ENCODE data around the gene BCL7B.
A peak's percentile ranks its signal among the peaks of the same experiment; 100 is the strongest.
"Not testable (repeated sequence)": the region's sequence is repeated elsewhere in the genome, so short reads cannot be mapped to it uniquely, and the experiment has no call there.

BCL7B gene

GRCh38 chr7:73586911-73587310, 29.4 kb upstream of the BCL7B start:
- Histone ChIP-seq H3K4me3 (ENCODE audit: low read depth, low read length) (no peak overlapping the region), H3K36me3 (ENCODE audit: control insufficient read depth, insufficient read depth, low read length) (no peaks in the 10 kb centered on the region), H3K9ac (ENCODE audit: low read depth, low read length) (no peak overlapping the region), H3K9me3 (ENCODE audit: control insufficient read depth, insufficient read depth, low read length) (no peaks in the 10 kb centered on the region), H3K27me3 (ENCODE audit: control insufficient read depth, insufficient read depth, low read length) (peaks cover 39% of the 10 kb centered on the region), H3K4me1 (ENCODE audit: control insufficient read depth, insufficient read depth, low read length) (no peaks in the 10 kb centered on the region)

GRCh38 chr7:73585196-73585595, 27.7 kb upstream of the BCL7B start:
- H3K4me1 ChIP-seq (ENCODE audit: control insufficient read depth, insufficient read depth, low read length): no peaks in the 10 kb centered on the region
- no peaks in the 10 kb centered on the region for H3K9me3 ChIP-seq (ENCODE audit: control insufficient read depth, insufficient read depth, low read length)
- no peaks in the 10 kb centered on the region for H3K36me3 ChIP-seq (ENCODE audit: control insufficient read depth, insufficient read depth, low read length)
- H3K4me3 ChIP-seq (ENCODE audit: low read depth, low read length): no peak overlapping the region
- H3K27me3 ChIP-seq (ENCODE audit: control insufficient read depth, insufficient read depth, low read length): peaks cover 46% of the 10 kb centered on the region
- H3K9ac ChIP-seq (ENCODE audit: low read depth, low read length): no peak overlapping the region

GRCh38 chr7:73582664-73583202, 25.2 kb upstream of the BCL7B start:
- peaks cover 51% of the 10 kb centered on the region for H3K27me3 ChIP-seq (ENCODE audit: control insufficient read depth, insufficient read depth, low read length)
- no peaks in the 10 kb centered on the region for H3K36me3 ChIP-seq (ENCODE audit: control insufficient read depth, insufficient read depth, low read length)
- no peak overlapping the region for H3K9ac ChIP-seq (ENCODE audit: low read depth, low read length)
- H3K4me1 ChIP-seq (ENCODE audit: control insufficient read depth, insufficient read depth, low read length): no peaks in the 10 kb centered on the region
- H3K9me3 ChIP-seq (ENCODE audit: control insufficient read depth, insufficient read depth, low read length): no peaks in the 10 kb centered on the region
- H3K4me3 ChIP-seq (ENCODE audit: low read depth, low read length): no peak overlapping the region

GRCh38 chr7:73581006-73581405, 23.5 kb upstream of the BCL7B start:
- not testable (repeated sequence) for H3K4me1 ChIP-seq (ENCODE audit: control insufficient read depth, insufficient read depth, low read length); H3K36me3 ChIP-seq (ENCODE audit: control insufficient read depth, insufficient read depth, low read length); H3K9me3 ChIP-seq (ENCODE audit: control insufficient read depth, insufficient read depth, low read length); H3K4me3 ChIP-seq (ENCODE audit: low read depth, low read length); H3K9ac ChIP-seq (ENCODE audit: low read depth, low read length)
- peaks cover 52% of the 10 kb centered on the region for H3K27me3 ChIP-seq (ENCODE audit: control insufficient read depth, insufficient read depth, low read length)

GRCh38 chr7:73578342-73579128, 21.0 kb upstream of the BCL7B start, which contains the start of gene TBL2:
TBL2 (minus strand) TSS chr7:73578579; CDS start chr7:73578549, 30 bp downstream.
- H3K9me3 ChIP-seq (ENCODE audit: control insufficient read depth, insufficient read depth, low read length): no peaks in the 10 kb centered on the region
- peaks cover 36% of the 10 kb centered on the region for H3K27me3 ChIP-seq (ENCODE audit: control insufficient read depth, insufficient read depth, low read length)
- no peaks in the 10 kb centered on the region for H3K4me1 ChIP-seq (ENCODE audit: control insufficient read depth, insufficient read depth, low read length)
- H3K9ac ChIP-seq (ENCODE audit: low read depth, low read length): peak within 1 kb of the TSS; percentile 88
- H3K4me3 ChIP-seq (ENCODE audit: low read depth, low read length): peak within 1 kb of the TSS; percentile 79
- H3K36me3 ChIP-seq (ENCODE audit: control insufficient read depth, insufficient read depth, low read length): peaks cover 12% of the 10 kb centered on the region

- Histone ChIP-seq H3K4me3 (ENCODE audit: low read depth, low read length) (peak overlapping the region; percentile 79), H3K4me1 (ENCODE audit: control insufficient read depth, insufficient read depth, low read length) (no peaks in the 10 kb centered on the region), H3K9me3 (ENCODE audit: control insufficient read depth, insufficient read depth, low read length) (no peaks in the 10 kb centered on the region), H3K36me3 (ENCODE audit: control insufficient read depth, insufficient read depth, low read length) (peaks cover 16% of the 10 kb centered on the region), H3K27me3 (ENCODE audit: control insufficient read depth, insufficient read depth, low read length) (peaks cover 29% of the 10 kb centered on the region), H3K9ac (ENCODE audit: low read depth, low read length) (peak overlapping the region; percentile 88)
Measured at GRCh38 chr7:73577627-73578341, 20.3 kb upstream of the BCL7B start.

GRCh38 chr7:73573791-73574190, 16.3 kb upstream of the BCL7B start:
- no peaks in the 10 kb centered on the region for H3K4me1 ChIP-seq (ENCODE audit: control insufficient read depth, insufficient read depth, low read length)
- H3K9me3 ChIP-seq (ENCODE audit: control insufficient read depth, insufficient read depth, low read length): no peaks in the 10 kb centered on the region
- H3K27me3 ChIP-seq (ENCODE audit: control insufficient read depth, insufficient read depth, low read length): peaks cover 7% of the 10 kb centered on the region
- no peak overlapping the region for H3K9ac ChIP-seq (ENCODE audit: low read depth, low read length)
- peaks cover 32% of the 10 kb centered on the region for H3K36me3 ChIP-seq (ENCODE audit: control insufficient read depth, insufficient read depth, low read length)
- no peak overlapping the region for H3K4me3 ChIP-seq (ENCODE audit: low read depth, low read length)

GRCh38 chr7:73573276-73573675, 15.8 kb upstream of the BCL7B start:
- H3K9me3 ChIP-seq (ENCODE audit: control insufficient read depth, insufficient read depth, low read length): no peaks in the 10 kb centered on the region
- peaks cover 32% of the 10 kb centered on the region for H3K36me3 ChIP-seq (ENCODE audit: control insufficient read depth, insufficient read depth, low read length)
- no peak overlapping the region for H3K9ac ChIP-seq (ENCODE audit: low read depth, low read length)
- H3K27me3 ChIP-seq (ENCODE audit: control insufficient read depth, insufficient read depth, low read length): peaks cover 7% of the 10 kb centered on the region
- H3K4me3 ChIP-seq (ENCODE audit: low read depth, low read length): no peak overlapping the region
- no peaks in the 10 kb centered on the region for H3K4me1 ChIP-seq (ENCODE audit: control insufficient read depth, insufficient read depth, low read length)

GRCh38 chr7:73572767-73573186, 15.3 kb upstream of the BCL7B start:
- Histone ChIP-seq H3K27me3 (ENCODE audit: control insufficient read depth, insufficient read depth, low read length) (peaks cover 5% of the 10 kb centered on the region), H3K9me3 (ENCODE audit: control insufficient read depth, insufficient read depth, low read length) (no peaks in the 10 kb centered on the region), H3K36me3 (ENCODE audit: control insufficient read depth, insufficient read depth, low read length) (peaks cover 32% of the 10 kb centered on the region), H3K9ac (ENCODE audit: low read depth, low read length) (no peak overlapping the region), H3K4me1 (ENCODE audit: control insufficient read depth, insufficient read depth, low read length) (no peaks in the 10 kb centered on the region), H3K4me3 (ENCODE audit: low read depth, low read length) (no peak overlapping the region)

GRCh38 chr7:73570977-73571376, 13.5 kb upstream of the BCL7B start:
- H3K36me3 ChIP-seq (ENCODE audit: control insufficient read depth, insufficient read depth, low read length): peaks cover 32% of the 10 kb centered on the region
- H3K9ac ChIP-seq (ENCODE audit: low read depth, low read length): no peak overlapping the region

GRCh38 chr7:73570521-73570920, 13.0 kb upstream of the BCL7B start:
- no peak overlapping the region for H3K4me3 ChIP-seq (ENCODE audit: low read depth, low read length)
- H3K27me3 ChIP-seq (ENCODE audit: control insufficient read depth, insufficient read depth, low read length): peaks cover 4% of the 10 kb centered on the region
- H3K9me3 ChIP-seq (ENCODE audit: control insufficient read depth, insufficient read depth, low read length): no peaks in the 10 kb centered on the region
- peaks cover 32% of the 10 kb centered on the region for H3K36me3 ChIP-seq (ENCODE audit: control insufficient read depth, insufficient read depth, low read length)
- H3K9ac ChIP-seq (ENCODE audit: low read depth, low read length): no peak overlapping the region
- H3K4me1 ChIP-seq (ENCODE audit: control insufficient read depth, insufficient read depth, low read length): no peaks in the 10 kb centered on the region

More at GRCh38 chr7:73570977-73571376, 13.5 kb upstream of the BCL7B start:
- Histone ChIP-seq H3K9me3 (ENCODE audit: control insufficient read depth, insufficient read depth, low read length) (no peaks in the 10 kb centered on the region), H3K4me3 (ENCODE audit: low read depth, low read length) (no peak overlapping the region), H3K4me1 (ENCODE audit: control insufficient read depth, insufficient read depth, low read length) (no peaks in the 10 kb centered on the region), H3K27me3 (ENCODE audit: control insufficient read depth, insufficient read depth, low read length) (peaks cover 3% of the 10 kb centered on the region)
